Measurements from ENCODE around the gene SFXN4.
A peak's percentile ranks its signal among the peaks of the same experiment; 100 is the strongest.

The SFXN4 gene

DNA sequence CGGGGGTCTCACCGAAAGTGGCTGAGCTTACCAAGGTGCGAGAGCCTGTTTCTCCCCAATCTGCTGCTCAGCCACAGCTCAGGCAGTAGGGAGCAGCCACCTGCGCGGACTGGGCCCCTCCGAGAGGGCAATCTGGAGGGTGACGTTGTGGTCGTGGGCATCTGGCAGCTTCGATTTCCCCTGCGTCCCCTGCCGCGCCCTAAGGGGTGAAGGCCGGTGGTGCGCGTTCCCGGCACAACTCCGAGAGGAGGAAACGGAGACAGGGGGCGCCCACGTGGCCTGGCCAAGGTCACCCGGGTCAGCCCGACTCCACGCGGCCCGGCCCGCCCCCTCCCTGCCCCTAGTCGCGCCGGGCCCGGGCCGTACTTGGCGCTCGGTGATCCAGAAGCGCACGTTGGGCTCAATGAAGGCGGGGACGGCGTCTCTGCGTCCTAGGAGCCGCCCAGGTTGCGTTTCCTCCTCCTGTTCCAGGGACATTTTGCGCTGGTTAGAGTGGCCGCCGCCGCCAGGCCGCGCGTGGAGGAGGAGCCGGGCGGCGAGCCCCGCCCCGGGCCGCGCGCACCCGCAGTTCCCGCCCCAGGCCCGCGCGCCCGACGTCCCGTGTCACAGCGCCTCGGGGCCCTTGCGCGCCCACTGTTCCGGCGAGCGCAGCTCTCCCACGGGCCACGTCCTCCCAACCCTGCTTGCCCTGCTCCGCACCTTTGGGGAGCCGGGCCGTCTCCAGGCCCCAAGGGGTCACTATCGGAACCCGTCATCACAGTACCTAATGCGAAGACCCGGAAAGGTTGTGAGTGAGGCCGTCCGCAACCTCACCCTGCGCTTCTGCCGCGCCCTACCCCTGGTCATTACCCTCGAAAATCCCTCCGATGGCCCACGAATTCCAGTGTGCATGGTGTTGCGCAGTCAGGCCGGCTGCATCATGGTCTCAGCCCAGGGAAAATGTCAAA lies at the start of gene SFXN4:
Gene SFXN4 (minus strand): TSS at position 544 of the 947 bp plus-strand sequence. CDS start 67 bp downstream, at position 477.
- peak; percentile 54 for DNase-seq

DNA sequence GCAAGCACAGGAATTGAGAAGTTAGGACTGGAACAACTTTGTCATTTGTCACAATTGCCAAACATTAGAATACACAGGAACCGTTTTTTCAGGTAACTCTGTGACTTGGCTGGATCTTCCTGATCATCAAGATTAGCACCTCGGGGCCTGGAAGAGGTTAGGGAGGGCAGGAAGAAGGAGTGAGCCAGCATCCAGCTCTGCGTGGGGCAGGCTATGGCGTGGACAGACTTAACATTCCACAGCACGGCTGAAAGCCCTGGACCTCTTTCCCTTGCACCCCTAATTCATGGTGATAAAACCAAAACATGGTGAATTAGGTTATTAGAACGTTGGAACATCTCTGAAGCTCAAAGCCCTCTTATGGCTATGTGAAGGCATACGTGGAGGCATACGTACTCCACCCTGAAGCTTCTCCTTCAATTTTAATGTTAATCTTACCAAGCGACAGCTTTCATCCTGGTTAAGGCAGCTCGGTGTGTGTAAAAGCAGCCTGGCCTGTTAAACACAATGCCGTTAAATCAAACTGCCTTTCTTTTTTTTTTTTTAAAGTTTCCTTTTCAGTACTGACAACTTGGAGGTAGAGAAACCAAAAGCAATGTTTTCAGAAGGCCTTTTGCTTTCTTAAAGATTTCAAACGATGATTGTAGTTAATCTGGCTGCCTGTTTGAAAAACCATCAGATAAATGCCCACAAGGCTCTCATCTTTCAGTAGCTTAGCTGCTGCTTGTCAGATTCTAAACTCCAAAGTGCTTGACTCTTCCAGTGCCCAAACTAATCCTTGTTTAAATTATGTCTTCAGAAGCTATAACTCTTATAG lies 46.3 kb upstream of the SFXN4 start:
- DNase-seq: no peak

GRCh38 chr10:119211176-119211575 lies 45.7 kb upstream of the SFXN4 start:
- DNase-seq: peak; percentile 78

DNA sequence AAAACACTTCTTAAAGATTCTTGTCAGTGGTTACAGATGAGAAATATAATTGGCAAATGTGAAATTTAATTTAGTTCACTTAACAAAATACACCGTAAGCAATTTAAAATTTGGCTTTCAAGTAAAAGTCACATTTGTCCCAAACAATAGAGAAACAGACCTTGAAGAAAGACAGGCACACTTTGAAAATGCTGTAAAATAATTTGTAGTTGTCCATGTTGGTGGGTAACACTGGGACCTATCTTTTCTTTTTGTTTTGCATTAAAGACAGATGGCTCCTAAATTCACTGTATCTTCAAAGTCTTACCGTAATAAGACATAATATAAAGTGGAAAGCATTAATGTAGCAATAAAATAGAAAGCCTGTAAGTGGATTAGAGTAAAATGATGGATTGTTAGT lies 45.1 kb upstream of the SFXN4 start:
- DNase-seq: no peak

DNA sequence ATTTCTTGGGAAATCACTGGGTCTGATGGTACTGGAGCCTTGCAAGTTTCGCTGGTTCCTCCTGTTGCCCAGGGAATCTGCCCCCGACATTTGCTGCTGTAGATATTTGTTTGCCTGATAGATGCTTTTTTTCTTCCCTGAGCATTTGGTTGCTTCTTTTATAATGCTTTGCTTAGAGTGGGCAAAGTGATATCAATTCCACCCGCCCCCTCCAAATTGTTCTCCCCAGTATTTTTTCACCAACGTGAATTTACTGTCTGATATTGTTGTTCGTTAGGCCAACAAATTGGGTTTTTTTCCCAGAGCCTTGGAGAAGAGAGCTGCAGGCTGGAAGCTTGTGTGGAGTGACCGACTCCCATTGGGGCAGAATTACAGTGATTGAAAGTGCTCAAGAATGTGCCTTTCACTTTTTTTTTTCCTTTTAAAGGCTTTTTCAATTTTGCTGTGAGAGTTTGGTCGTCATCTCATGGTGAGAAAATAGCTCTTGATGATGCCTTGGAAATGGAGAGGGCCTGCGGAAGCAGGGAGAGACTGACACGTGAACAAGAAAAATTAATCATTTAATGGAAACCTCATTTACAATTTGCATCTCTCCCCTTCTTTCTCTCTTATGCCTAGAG lies 44.3 kb upstream of the SFXN4 start:
- no peak for DNase-seq

GRCh38 chr10:119209035-119209735 lies 43.7 kb upstream of the SFXN4 start:
- DNase-seq: peak; percentile 61

- peak; percentile 60 for DNase-seq
These were observed 43.0 kb upstream of the SFXN4 start for GRCh38 chr10:119208553-119208940.

DNA sequence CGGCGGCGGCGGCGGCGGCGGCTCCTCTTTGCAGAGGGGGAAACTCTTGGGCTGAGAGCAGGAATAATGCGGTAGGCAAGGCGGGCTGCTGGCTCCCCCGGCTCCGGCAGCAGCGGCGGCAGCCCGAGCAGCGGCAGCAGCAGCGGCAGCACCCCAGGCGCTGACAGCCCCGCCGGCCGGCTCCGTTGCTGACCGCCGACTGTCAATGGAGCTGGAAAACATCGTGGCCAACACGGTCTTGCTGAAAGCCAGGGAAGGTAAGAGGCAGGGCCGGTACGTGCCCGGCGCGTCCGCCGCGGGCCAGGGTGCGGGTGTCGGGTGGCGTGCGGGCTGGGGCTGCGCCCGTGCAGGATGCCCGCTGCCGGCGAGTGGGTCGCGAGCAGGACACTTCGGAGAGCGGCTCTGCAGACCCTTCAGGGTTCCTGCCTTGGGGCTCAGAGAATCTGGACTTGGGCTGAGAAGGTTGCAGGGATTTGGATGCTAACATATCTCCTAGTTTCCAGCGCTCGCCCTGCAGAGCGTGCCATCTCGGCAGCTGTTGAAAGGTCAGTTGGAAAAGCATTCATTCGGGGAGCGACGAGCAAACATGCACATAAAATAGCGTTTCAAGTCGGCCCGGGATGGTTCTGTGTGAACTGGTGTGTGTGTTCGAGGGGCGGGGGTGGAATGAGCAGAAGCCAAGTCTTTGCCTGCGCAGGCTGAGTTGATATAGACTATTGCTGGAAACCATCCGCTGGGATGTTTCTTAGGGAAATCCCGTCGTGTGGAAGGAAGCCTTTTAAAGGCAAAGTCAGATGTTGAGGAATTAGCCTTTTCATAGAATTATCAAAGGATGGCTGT lies 42.4 kb upstream of the SFXN4 start:
- peak; percentile 50 for DNase-seq

DNA sequence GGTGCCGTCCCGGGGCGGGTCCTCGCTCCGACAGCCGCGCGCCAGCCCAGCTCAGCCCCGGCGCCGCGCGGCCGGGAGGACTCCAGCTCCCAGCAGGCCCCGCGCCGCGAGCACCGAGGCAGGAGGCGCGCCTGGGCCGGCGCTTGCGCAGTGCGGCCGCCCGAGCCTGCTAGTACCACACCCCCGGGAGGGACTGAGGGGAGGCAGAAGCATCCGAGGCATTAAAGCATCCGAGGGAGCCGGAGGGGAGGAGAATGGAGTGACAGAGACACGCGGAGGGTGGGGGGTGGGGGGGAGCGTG lies 41.8 kb upstream of the SFXN4 start, which contains the start of gene GRK5:
Gene GRK5 (plus strand): TSS at position 206 of the 301 bp plus-strand sequence. CDS start 347 bp downstream, outside the sequence.
- peak; percentile 98 for DNase-seq

DNA sequence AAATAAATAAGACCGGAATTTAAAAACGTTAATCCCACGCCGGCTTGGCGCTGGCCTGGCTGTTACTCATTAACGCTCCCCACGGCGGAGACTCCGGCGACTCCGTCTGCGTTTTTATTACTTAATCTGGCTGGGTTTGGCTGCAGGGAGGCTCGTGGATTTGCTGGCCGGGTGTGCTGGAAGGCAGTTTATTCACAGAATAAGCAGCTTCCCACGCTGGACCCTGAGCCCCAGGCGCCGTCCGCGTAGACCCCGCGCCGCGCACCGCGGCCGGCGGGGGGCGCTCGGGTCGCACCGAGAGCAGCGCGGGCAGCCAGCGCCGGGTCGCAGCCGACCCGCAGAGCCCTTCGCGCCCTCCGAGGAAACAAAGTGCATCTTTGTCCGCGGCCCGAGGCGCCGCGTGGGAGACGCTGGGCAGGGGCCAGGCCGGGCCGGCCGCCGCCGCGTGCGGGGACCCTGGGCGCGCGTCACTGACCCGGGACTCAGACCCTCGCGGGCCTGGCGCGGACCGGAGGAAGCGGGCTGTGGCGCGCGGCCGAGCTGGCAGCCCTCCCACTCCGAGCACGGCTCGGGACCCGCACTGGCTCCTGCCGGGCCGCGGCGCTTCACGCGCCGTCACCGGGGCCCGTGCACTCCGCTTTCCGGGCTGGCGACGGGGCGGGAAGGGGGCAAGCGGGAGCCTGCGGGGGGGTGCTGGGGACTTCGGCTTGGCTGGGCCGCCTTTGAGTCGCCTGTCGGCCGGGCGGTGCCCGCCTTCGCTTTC lies 41.3 kb upstream of the SFXN4 start:
- peak; percentile 62 for DNase-seq

- no peak for DNase-seq
These were observed 40.5 kb upstream of the SFXN4 start for GRCh38 chr10:119205894-119206602.

DNA sequence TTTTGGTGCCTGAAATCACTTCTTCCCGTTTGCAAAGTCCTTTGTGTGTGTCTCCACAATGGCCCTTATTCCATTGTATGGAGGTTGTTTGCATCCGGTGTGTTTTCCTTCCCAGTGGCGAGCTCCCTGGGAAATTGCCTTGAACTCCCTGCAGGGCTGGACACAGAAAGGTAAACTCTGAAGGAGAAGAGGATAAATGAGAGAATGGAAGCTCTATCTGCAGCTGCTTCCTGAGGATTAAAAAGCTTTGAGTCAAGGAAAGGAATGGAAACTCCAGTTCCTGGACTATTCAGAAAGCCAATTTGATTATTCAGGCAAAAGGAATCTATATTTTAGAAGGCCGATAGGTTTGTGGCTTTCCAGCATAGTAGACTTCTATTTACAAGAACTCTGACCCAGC lies 37.5 kb upstream of the SFXN4 start:
- DNase-seq: peak; percentile 68

GRCh38 chr10:119201233-119201632 lies 35.7 kb upstream of the SFXN4 start:
- DNase-seq: no peak

- peak; percentile 80 for DNase-seq
These were observed 33.9 kb upstream of the SFXN4 start for GRCh38 chr10:119199231-119199992.

- DNase-seq: no peak
These were observed 32.9 kb upstream of the SFXN4 start for GRCh38 chr10:119198438-119198837.

DNA sequence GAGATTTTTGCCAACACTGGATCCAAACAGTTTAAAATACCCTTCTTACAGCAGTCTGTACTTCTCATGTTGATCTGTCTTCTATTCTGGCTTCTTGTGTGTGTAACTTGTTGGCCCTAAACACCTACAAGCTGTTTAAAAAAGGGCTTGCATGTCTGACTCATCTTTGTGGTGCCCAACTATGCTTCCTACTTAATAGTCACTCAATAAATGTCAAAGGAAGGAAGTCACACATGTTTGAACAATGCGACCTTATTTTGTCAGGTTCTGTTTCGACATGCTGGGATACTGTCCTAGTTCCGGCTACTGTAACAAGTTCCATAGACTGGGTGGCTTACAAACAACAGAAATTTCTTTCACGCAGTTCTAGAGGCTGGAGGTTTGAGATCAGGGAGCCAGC lies 32.4 kb upstream of the SFXN4 start:
- peak; percentile 59 for DNase-seq

GRCh38 chr10:119191881-119192280 lies 26.4 kb upstream of the SFXN4 start:
- no peak for DNase-seq

DNA sequence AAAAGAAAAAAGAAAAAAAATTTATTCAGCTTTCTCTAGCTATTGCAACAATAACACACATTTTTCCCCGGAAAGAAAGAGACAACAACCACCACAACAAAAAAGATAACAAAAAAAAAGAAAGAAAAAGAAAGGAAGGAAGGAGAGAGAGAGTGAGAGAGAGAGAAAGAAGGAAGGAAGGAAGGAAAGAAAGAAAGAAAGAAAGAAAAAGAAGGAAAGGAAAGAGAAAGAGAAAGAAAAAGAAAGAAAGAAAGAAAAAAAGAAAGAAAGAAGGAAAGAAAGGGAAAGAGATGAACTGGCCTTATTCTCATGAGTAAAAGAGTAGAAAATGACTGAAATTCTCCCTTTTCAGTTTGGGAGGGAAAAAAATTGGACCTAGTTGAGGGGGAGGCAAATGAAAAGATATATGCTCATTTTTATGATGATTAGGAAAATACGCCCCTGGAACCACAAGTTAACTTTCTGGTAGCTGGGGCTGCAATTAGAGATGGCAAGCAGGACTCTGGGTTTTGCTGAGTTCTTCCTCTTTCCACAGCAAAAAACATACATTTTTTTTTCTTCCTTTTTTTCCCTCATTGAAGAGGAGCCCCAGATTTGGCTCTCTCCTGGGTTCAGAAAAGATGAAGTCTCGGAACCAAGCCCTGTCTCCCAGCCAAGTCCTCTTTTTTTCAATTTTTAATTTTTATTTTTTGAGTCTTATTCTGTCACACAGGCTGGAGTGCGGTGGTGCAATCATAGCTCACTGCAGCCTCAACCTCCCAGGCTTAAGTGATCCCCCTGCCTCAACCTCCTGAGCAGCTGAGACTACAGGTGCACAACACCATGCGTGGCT lies 25.7 kb upstream of the SFXN4 start:
- no peak for DNase-seq

DNA sequence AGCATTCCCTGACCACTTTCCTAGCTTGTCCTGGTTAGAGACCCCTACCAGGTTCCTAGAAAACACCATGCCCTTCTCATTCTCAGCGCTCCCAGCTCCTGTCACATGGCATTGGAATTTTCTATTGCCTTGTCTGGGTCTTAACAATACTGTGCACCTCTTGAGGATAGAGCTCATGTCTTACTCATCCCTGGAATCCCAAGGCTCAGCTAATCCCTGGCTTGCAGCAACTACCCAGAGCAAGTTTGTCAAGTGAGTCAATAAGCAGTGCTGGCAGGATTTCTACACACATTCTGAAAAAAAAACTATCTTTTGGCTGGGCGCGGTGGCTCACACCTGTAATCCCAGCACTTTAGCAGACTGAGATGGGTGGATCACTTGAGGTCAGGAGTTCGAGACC lies 24.8 kb upstream of the SFXN4 start:
- DNase-seq: peak; percentile 97

All from fibroblast of skin of right quadriceps (primary cell).